ENCODE measurements around the gene MOV10L1.
"Not testable (repeated sequence)": the region's sequence is repeated elsewhere in the genome, so short reads cannot be mapped to it uniquely, and the experiment has no call there.

Gene MOV10L1

DNA sequence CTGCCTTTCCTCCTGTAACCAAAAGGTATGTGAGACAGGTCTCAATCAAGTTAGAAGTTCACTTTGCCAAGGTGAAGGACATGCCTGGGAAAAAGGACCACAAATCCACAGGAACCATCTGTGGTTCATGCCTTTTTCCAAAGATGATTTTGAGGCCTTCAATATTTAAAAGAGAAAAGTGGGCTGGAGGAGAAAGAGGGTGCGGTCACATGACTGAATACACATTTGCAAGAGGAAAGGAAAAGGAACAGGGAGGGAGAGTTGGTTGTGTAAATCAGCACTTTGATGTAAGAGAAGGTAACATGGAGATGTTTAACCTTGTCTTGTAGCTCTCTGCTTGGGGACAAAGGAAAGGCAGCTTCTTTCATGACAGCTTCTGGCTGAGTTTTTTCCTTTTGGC lies 21.2 kb downstream of the MOV10L1 start:
- DNase-seq: no peak

DNA sequence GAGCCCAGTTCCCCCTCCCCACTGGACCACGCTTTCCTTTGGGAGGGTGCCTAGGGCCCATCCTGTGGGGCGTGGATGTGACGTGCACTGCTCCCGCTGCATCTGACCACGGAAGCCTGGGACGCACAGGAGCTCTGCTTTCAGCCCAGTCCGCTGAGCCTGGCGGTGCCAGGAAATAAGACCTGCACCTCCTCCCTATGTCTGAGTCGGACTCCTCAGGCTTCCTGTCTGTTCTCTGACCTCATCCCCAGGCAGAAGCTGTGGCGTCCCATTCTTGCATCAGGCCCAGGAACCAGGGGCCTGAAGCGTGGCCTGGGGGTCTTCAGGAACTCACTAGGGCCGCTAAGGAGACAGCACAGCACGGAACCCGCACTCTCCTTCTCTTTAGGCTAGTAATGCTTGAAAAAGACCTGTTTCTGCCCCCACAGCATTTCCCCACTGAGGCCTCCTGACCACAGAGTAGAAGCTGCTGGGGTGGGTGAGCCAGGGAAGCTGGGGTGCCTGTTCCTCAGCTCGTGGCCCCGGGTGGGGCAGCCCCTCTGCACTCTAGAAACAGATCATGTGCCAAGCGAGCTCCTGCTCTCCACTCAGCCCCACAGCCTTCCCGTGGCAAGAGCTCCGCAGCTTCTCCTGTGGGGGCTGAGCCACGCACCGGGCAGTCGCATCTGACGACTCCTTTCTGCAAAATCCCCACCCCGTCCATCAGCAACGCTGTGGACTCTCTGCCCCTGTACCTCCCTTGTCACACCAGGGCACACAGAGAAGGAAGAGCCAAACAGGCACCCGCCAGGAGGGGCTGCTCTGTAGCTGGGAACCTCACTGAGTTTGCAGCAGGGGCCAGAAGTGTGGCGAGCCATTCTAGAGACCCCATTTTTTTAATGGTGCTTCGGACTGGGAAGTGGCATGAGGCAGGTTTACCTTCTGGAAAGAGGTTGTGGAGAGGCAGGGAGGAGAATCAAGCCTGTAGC lies 22.6 kb downstream of the MOV10L1 start:
- peak; percentile 6 for DNase-seq

DNA sequence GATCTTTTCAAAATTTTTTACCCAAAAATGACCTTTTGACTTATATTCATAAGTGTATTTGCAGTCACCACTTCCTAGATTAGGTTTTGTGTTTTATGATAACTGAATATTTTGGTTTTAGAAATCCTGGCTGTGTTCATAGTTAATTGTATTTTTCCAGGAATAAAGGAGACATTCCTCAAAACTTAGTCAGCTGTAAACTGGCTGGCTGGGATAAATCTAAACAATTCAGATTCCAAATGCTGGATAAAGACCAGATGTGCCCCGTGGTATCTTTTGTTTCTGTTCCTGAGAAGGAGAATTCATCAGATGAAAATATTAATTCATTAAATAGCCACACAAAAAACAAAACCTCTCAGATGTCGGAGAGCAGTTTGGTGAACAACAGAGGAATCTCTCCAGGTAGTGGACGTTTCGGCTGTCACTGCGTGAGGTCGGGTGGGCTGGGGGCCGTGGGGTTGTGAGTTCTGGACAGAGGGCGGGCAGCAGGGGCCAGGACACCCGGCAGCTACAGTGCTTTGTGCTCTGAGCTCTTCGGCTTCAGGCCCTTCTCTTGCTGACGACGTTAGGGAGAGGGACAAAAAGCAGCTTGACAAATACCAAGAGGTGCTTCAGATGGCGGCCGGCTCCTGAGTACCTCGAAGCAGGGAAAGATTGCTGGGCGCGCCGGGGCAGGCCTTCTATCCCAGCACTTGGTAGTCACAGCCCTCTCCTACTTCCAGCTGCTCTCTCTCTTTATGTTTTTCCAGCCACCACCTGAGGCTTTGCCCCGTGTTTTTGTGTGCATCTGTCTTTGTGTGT lies 24.6 kb downstream of the MOV10L1 start:
- DNase-seq: no peak

DNA sequence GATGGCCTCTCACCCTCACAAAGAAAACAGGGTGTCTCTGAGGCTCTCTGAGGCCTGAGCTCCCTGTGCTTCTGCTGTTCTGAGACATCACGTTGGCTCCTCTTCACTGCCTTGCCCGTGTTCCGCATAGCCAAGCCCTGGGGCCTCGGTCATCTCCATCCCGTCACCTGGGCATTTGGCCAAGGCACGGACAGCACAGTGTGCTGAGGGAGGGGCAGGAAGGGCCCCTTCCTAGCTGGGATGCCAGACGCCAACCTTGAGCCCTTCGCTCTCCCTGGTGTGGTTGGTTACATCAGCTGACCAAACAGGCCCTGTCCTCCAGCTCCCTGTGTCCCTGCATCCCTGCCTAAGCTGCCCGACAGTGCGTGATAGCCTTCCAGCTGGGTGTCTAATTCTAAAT lies 25.9 kb downstream of the MOV10L1 start:
- DNase-seq: no peak

DNA sequence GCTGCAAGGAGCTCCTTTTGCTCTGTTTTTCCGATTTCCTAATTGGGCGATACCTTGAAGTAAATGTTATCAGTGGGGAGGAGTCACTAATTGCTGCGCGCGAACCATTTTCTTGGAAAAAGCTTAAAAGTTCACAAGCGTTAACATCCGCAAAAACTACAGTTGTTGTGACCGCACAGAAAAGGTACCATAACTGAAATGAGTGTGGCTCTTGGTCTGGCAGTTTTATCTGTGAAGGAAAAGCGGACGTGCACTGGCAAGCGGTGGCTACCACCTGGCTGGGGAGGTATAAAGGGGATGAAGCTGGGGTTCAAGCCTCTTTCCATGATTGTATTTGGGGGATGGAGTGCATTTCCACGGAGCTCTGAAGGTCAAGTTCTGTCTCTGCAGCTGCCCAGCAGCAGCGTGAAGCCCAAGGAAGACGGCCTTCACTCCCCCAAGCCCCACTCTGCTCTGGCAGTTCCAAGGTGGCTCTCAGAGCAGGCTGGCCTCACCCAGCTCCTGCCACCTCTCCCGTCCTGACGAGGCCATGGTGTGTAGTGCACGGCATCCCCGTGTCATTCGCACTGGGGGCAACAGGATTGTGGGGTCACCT lies 27.5 kb downstream of the MOV10L1 start:
- DNase-seq: no peak

DNA sequence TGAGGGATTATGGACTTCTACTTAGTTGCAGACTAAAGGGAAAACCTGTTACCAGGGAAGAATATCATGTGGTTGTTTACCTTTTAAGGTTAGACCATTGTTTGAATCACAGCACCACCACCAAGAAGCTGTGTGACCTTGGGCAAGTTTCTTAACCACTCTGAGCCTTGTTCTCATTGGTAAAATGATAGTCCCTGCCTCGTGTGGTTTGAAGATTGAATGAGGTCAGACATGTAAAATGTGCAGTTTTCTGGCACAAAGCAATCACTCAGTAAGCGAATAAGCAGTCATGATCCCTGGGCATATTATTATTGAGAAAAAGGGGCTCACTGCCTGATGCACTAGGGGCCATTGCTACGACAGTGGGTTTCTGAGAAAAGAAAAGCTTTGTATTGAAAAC lies 28.3 kb downstream of the MOV10L1 start:
- DNase-seq: no peak

DNA sequence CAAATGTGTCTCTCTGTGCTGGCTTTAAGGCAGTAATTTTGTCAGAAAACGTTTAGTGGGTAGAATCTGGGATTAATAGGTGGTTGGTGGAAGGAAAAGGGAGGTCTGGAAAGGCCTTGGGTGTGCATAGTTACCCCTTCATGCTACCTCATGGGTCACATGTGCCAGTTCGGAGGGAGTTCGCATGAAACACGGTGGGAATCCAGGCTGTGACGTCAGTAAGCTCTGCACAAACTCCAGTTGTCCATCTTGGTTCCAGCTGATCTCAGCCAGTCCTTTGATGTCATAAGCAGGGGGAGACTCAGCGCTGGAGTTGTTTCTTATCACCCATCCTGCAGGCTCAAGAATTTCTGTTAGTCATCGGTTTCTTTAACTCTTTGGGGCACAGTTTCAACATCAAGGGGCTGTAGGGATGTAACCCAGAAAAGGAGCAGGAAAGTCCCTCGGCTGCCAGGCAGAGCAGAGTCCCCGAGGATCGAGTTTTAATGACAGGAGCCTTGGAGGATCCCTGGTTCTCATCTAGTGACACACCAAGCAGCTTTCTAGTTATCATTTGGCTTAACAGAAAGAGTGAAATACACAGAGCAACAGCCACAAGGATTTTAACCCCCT lies 28.9 kb downstream of the MOV10L1 start:
- DNase-seq: no peak

DNA sequence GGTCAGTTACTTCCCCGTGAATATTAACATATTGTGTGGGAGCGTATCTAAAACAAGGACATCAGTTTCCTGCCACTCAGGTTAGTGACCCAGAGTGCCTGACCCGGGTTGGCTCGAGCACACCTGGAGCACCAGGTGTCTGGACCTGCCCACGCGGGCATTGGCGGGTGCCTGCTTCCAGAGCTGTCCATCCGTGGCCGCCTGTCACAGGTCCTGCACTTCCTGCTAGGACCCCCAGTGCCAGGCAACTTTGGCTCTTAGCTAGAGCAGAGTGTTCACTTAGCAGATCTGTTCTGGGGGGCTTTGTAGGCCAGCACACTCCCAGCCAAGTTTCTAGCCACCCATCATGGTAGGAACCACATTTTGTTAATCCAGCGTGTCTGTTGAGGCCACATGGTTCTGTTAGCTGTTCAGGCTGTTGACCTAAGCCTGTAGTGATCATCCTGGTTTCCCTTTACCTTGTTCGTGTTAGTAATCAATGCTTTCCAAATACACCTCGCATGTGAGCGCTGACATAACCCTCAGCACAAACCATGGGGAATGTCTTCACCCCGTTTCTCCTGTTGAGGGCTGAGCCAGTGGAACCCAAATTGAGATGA lies 29.5 kb downstream of the MOV10L1 start:
- no peak for DNase-seq

DNA sequence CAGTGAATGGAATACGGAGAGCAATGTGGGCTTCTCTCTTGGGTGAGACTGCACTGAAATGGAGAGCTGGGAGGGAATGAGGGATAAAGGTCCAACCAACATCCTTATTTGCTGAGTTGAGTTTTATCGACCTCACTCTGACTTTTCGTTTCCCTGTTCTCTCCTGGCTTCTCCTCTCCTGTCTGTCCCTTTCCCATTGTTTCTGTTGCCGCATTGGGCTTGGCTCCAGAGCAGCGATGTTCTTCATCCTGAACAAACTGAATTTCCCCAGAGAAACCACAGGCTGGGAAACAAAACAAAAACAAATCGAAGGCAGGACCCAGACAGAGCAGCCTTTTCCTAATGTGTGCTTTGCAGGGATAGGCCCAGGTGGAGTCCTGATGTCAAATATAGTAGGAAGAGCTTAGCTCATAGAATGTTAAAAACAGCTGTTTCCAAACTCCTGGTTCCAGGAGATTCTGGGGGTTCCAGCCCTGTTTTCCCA lies 30.0 kb downstream of the MOV10L1 start:
- DNase-seq: no peak

DNA sequence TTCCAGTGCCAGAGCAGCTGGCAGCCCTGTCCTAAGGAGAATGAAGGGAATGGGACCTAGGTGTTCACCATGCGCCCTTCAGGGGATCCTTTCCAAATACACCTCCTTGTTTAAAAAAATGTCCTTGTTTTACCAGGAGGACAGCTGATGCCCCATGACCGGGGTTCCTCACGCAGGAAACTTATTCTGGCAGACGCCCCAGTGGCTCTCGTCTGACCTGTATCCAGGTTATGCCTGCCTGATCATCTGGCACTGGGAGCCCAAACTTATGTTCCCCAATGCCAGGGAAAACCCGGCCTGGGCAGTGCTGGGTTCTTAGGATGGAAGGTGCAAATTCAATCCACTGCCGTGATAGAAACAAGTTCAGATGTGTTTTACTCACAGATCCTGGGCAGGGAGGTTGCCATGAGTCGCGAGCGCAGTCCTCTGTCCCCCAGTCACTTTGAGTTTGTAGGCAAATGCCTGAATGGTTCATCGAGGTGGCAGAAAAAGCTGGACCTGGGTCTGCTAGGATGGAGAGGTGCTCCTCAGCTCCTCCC lies 31.5 kb downstream of the MOV10L1 start:
- no peak for DNase-seq

DNA sequence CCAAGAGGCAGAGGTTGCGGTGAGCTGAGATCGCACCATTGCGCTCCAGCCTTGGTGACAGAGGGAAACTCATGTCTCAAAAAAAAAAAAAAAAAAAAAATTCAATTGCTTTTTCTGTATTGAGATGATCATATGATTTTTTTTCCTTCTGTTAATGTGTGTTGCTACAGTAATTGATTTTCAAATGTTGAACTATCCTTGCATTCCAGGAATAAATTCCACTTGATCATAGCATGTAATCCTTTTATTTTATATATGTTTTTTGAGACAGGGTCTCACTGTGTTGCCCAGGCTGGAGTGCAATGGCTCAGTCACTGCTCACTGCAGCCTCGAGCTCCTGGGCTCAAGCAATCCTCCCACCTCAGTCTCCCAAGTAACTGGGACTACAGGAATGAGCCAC lies 33.3 kb downstream of the MOV10L1 start:
- no peak for DNase-seq

DNA sequence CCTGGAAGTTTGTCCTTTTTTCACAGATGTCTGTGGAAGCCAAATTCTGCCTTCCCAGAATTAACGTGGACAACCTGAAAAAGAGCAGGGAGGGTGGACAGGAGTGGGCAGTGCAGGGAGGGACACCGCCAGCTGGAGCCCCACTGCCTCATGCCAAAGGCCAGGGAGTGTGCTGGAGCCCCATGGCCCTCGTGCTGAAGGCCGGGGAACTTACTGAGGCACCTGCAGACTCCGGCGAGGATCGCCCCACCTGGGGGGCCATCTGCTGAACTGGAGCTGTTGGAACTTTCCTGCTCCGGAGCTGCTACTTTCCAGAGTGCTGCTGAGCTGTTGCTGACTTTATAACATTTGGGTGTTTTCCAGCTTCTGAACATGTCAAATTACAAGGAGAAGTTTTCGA lies 35.2 kb downstream of the MOV10L1 start:
- DNase-seq: no peak

DNA sequence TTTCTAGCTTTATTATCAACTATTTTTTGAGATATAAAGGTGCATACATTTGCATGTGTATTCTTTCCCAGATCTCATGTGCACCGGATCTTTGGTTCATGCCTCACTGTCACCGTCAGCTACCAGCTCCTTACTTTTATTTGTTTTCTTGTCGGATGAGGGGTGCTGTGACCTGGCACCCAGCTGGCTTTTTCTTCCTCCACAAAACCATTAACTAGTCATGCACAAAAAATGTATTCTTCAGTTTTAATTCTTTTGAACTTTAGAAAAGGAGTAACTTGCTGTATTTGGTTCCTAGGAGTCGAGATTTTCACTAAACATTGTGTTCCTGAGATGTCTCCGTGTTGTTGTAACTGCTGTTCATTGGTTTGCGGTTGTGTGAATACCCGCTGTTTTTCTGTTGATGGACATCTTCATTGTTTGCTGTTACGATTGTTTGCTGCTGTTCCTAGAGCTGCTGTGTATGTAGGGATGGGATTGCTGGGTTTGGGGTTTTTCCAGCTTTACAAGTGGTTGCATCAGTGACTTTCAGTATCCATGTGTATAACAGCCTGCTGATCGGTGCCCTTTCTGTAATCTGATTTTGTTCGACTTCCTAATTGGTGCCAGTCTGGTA lies 39.4 kb downstream of the MOV10L1 start:
- no peak for DNase-seq

DNA sequence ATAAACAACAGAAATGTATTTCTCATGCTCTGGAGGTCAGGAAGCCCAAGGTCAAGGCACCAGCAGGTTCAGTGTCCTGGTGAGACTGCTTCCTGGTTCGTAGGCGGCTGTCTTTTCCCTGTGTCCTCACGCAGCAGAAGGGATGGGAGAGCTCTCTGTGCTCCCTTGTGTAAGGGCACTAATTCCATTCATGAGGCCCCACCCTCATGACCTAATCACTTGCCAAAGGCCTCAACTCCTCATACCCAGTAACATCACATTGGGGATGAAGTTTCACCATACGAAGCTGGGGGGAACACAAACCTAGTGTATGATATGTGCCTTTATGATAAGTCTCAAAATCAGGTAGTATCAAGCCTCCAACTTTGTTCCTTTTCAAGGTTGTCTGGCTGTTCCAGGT lies 42.1 kb downstream of the MOV10L1 start:
- no peak for DNase-seq

DNA sequence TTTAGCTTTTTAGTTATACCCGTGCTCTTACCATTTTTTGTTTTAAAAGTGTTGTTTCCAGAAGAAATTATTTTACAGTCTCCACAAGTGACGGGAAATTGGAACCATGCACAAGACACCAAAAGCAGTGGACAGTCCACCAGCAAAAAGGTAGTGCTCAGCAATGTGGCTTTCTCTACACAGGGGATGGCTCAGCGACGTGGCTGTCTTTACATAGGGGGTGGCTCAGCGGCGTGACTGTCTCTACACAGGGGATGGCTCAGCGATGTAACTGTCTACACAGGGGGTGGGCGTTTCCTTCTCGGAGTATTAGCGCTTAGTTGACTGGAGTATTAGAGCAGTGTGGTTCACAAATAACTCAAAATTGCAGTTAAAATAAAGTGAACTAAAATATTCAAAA lies 44.7 kb downstream of the MOV10L1 start:
- no peak for DNase-seq

DNA sequence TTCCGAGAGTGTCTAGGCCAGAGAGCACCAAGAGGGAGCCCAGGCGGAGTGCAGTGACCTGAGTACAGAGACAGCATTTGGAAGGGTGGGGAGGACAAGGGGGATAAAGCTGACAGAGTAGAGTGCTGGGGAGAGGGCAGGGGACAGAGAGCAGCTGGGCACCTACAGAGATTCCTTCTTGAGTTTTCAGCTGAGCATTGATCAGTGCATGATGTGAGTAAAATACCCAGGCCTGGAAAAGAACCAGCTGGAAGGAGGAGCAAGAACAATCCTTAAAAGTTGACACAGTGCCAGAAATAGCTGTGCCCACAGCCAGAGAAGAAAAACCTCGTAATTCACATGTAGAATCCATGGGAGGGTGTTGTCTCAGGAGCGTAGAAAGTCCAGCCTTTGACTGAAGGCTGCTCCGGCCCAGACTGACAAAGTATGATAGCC lies 46.8 kb downstream of the MOV10L1 start:
- DNase-seq: no peak

DNA sequence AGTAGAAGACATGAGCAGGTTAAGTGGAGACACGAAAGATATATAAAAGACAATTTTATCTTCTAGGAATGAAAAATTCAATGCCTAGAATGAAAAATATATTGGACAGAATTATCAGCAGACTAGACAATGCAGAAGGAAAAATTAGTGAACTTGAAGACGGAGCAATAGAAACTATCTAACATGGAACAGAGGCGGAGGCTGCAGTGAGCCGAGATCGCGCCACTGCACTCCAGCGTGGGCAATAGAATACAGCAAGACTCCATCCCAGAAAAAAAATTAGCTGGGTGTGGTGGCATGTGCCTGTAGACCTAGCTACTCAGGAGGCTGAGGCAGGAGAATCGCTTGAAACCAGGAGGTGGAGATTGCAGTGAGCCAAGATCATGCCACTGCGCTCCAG lies 47.5 kb downstream of the MOV10L1 start:
- DNase-seq: not testable (repeated sequence)

DNA sequence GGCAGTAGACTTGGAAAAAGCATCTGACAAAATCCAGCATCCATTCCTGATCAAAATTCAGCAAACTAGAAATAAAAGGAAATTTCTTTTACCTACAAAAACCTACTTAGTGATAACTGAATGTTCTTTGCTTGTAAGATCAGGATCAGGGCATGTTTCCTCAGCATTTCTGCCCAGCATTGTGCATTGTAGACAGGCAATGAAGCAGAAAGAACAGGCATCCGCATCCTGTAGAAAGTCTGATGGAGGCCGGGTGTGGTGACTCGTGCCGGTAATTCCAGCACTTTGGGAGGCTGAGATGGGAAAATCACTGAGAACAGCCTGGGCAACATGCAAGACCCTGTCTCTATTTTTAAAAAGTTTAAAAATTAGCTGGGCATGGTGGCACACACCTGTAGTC lies 48.2 kb downstream of the MOV10L1 start:
- no peak for DNase-seq

DNA sequence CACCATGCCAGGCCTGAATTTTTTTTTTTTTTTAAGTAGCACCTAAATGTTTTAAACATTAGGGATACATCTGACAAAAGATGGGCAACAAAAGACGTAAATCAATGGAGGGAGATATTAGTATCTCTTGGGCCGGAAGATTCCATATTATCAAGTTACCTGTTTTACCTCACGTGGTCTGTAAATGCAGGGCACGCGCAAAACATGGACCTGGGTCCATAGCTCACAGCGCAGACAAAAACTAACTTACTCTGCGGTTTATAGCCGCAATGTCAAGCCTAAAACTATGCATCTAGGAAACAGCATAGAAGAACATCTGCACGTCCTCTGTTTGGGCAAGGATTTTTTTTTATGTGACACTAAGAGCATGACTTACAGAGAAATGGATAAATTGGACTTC lies 49.2 kb downstream of the MOV10L1 start:
- no peak for DNase-seq

DNA sequence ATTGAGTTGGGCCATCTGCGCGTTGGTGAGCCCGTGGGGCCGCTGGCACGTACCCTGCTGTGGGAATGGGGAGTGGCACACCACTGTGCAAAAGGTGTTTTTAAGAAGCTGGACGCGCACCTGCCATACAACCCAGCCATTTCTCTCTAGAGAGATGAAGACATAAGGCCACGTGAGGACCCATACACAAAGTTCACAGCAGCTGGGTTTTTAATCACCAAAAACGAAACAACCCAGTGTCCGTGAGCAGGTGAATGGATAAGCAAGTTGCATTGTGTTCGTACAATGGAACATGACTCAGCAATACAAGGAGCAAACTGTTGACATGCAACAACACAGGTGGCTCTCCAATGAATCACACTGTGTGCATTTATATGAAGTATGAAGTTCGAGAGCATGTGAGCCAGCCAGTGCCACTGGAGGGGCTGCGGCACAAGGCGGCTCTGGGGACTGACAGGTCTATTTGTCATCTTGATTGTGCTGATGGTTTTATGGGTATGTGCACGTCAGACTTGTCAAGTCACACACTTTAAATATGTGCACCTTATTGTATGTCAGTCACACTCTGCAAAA lies 50.1 kb downstream of the MOV10L1 start:
- no peak for DNase-seq

DNA sequence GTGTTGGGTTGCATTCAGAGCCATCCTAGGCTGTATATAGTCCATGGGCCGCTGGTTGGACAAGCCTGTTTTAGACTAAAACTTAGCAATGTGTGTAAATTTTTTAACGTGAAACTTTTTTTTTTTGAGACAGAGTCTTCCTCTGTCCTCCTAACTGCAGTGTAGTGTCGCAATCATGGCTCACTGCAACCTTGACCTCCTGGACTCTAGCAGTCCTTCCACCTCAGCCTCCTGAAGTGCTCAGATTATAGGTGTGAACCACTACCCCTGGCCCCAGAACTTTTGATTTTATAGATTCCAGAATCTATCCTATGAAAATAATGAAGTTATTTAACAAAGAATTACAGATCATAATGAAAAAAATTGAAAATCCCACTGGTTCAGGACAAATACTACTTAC lies 50.8 kb downstream of the MOV10L1 start:
- no peak for DNase-seq

All from CD4-positive, alpha-beta T cell treated with Interferon gamma for 1 hour (primary cell).